ENCODE data around the gene GCH1.

DNA sequence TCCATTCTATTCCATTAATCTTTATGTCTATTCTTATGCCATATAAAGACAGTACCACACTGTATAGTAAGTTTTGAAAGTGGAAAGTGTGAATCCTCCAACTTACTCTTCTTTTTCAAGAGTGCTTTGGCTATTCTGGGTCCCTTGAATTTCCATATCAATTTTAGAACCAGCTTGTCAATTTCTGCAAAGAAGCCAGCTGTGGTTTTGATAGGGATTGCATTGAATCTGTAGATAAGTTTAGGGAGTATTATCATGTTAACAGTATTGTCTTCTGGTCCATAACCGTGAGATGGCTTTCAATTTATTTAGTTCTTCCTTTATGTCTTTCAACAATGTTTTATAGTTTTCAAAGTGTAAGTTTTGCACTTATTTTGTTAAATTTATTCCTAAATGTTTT lies 34.2 kb upstream of the GCH1 start:
- TF ChIP-seq, protein P1, sequence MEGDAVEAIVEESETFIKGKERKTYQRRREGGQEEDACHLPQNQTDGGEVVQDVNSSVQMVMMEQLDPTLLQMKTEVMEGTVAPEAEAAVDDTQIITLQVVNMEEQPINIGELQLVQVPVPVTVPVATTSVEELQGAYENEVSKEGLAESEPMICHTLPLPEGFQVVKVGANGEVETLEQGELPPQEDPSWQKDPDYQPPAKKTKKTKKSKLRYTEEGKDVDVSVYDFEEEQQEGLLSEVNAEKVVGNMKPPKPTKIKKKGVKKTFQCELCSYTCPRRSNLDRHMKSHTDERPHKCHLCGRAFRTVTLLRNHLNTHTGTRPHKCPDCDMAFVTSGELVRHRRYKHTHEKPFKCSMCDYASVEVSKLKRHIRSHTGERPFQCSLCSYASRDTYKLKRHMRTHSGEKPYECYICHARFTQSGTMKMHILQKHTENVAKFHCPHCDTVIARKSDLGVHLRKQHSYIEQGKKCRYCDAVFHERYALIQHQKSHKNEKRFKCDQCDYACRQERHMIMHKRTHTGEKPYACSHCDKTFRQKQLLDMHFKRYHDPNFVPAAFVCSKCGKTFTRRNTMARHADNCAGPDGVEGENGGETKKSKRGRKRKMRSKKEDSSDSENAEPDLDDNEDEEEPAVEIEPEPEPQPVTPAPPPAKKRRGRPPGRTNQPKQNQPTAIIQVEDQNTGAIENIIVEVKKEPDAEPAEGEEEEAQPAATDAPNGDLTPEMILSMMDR (IDR thresholded peaks at IDR 0.05; ENCODE audit: low read depth, low read length), result no peak
- TF ChIP-seq EZH2phosphoT487 (IDR thresholded peaks at IDR 0.05; ENCODE audit: low read depth), result no peak

All from OCI-LY3 (cell line).